KMS-11 (cell line): ENCODE data around the gene PXYLP1.

ENCODE experiments used
- H2AFZ ChIP-seq: fragments of 200-600 bp; sonication (generic); 2 replicates; pipeline ENCODE4 v1.6.1; 2016; ENCODE audit warnings: antibody characterized with exemption, mixed run types, low read depth
- H3K27ac ChIP-seq: fragments of 200-600 bp; sonication (generic); 2 replicates; pipeline ENCODE4 v1.6.1; 2016; ENCODE audit warnings: mild to moderate bottlenecking, mixed run types
- H3K27me3 ChIP-seq: fragments of 200-600 bp; sonication (generic); 2 replicates; pipeline ENCODE4 v1.6.1; 2017; ENCODE audit warnings: mild to moderate bottlenecking, low read depth, mixed run types, moderate library complexity; ENCODE audit not compliant: insufficient read depth
- H3K36me3 ChIP-seq: fragments of 200-600 bp; sonication (generic); 2 replicates; pipeline ENCODE4 v1.6.1; 2017; ENCODE audit warnings: mild to moderate bottlenecking, mixed run types; ENCODE audit not compliant: insufficient read depth
- H3K4me1 ChIP-seq: fragments of 200-600 bp; sonication (generic); 2 replicates; pipeline ENCODE4 v1.6.1; 2016; ENCODE audit warnings: mild to moderate bottlenecking, low read depth, mixed run types; ENCODE audit not compliant: poor library complexity, severe bottlenecking
- H3K4me2 ChIP-seq: fragments of 200-600 bp; sonication (generic); 2 replicates; pipeline ENCODE4 v1.7.0; 2016; ENCODE audit warnings: mild to moderate bottlenecking, mixed run types
- H3K4me3 ChIP-seq: fragments of 200-600 bp; sonication (generic); IDR thresholded peaks from 2 replicates; pipeline ENCODE4 v1.6.1; 2017; ENCODE audit warnings: low read depth, low read length, mixed read lengths; ENCODE audit not compliant: insufficient read depth
- H3K79me2 ChIP-seq: fragments of 200-600 bp; sonication (generic); 2 replicates; pipeline ENCODE4 v1.6.1; 2016; ENCODE audit warnings: low read depth, mixed run types; ENCODE audit not compliant: insufficient read depth
- H3K9ac ChIP-seq: fragments of 200-600 bp; sonication (generic); 2 replicates; pipeline ENCODE4 v1.6.1; 2016; ENCODE audit warnings: mild to moderate bottlenecking, mixed run types
- H4K20me1 ChIP-seq: fragments of 200-600 bp; sonication (generic); 2 replicates; pipeline ENCODE4 v1.6.1; 2016; ENCODE audit warnings: mild to moderate bottlenecking, mixed run types; ENCODE audit not compliant: insufficient read depth
- CTCF ChIP-seq: fragments of 200-600 bp; sonication (generic); conservative IDR thresholded peaks from 2 replicates; pipeline ENCODE4 v1.6.1; 2017; ENCODE audit warnings: low read depth, mild to moderate bottlenecking, antibody characterized with exemption, low read length, moderate library complexity, mixed read lengths

Gene PXYLP1

GRCh38 chr3:141216975-141217374, 14.7 kb upstream of the PXYLP1 start:
- Histone ChIP-seq H4K20me1 (no peaks in the 10 kb centered on the region), H3K27ac (no peak overlapping the region), H3K4me2 (no peak overlapping the region), H3K9ac (no peak overlapping the region), H3K4me3 (no peak overlapping the region), H2AFZ (no peak overlapping the region), H3K4me1 (no peaks in the 10 kb centered on the region), H3K79me2 (no peaks in the 10 kb centered on the region), H3K27me3 (no peaks in the 10 kb centered on the region), H3K36me3 (no peaks in the 10 kb centered on the region)
- no peak for TF ChIP-seq CTCF

DNA sequence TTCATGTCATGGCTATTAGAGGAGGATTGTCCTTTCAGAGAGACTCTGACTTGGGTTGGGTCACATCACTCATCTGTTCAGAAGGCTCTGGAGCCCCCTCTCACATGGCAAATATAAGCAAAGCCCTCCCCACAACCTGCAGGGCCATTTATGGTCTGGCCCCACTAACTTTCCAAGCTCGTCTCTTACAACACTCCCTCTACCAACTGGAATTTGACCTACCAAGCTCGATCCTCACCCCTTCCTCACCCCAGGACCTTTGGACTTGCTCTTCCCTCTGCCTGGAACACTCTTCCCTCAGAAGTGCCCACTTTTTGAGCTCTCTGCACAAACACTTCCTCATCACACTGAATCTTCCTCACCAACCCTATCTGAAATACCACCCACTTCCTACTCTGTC, 14.2 kb upstream of the PXYLP1 start:
- Histone ChIP-seq H3K4me3 (no peak overlapping the region), H3K4me1 (no peaks in the 10 kb centered on the region), H3K79me2 (no peaks in the 10 kb centered on the region), H3K36me3 (no peaks in the 10 kb centered on the region), H4K20me1 (no peaks in the 10 kb centered on the region), H2AFZ (no peak overlapping the region), H3K27me3 (no peaks in the 10 kb centered on the region), H3K27ac (no peak overlapping the region), H3K4me2 (no peak overlapping the region), H3K9ac (no peak overlapping the region)
- no peak for TF ChIP-seq CTCF

DNA sequence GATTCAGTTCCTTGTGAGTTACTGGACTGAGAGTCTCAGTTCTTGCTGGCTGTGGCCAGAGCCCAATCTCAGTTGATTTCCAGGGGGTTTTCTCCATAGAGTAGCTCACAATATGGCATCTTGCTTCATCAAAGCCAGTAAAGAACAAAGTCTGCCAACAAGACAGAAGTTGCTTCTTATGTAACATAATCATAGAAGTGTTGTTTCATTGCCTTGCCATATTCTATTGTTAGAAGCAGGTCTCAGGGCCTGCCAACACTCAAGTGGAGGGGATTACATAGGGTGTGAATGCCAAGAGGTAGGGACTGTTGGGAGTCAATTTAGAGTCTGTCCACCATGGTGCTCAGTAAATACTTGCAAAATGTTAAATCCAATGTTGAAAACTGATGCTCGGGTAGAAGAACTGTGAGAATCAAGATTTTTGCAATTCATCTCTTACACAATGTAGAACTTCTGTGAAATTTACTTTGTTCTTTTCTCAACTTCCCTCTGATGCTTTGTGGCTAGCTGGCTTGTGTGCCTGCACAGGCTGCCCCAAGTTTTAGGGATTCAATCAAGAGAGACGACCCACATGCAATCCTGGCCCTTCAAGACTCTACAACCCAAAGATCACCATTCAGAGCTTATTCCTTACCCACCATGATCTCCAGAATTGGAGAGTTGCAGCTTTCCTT, 13.3 kb upstream of the PXYLP1 start:
- no peak overlapping the region for H3K9ac ChIP-seq
- TF ChIP-seq CTCF, result no peak
- H4K20me1 ChIP-seq, result no peaks in the 10 kb centered on the region
- no peaks in the 10 kb centered on the region for H3K27me3 ChIP-seq
- no peak overlapping the region for H2AFZ ChIP-seq
- H3K79me2 ChIP-seq, result no peaks in the 10 kb centered on the region
- H3K4me2 ChIP-seq, result no peak overlapping the region
- H3K4me3 ChIP-seq, result no peak overlapping the region
- H3K27ac ChIP-seq, result no peak overlapping the region
- H3K4me1 ChIP-seq, result no peaks in the 10 kb centered on the region
- H3K36me3 ChIP-seq, result no peaks in the 10 kb centered on the region

DNA sequence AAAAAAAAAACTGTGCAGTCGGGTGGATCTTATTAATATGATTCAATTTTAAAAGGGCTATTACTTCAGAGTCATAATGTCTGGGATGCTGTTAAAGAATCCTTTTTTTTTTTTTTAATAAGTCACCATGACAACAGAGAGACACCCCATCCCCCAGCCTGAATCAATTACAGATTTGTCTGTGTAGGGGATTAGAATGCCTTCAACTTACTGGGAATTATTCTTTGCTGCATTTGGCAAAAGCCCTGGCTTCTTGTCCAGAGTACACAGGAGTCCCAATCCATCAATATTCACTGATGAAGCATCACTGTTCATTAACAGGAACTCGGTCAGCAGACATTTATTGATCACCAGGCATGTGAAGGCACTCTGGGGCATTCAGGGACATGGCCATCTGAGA, 12.7 kb upstream of the PXYLP1 start:
- no peak for TF ChIP-seq CTCF
- Histone ChIP-seq H3K79me2 (no peaks in the 10 kb centered on the region), H3K4me3 (no peak overlapping the region)

More for the DNA sequence above, 12.7 kb upstream of the PXYLP1 start:
- H3K4me1 ChIP-seq, result no peaks in the 10 kb centered on the region
- no peak overlapping the region for H3K27ac ChIP-seq
- no peaks in the 10 kb centered on the region for H3K27me3 ChIP-seq
- no peak overlapping the region for H3K4me2 ChIP-seq
- no peaks in the 10 kb centered on the region for H4K20me1 ChIP-seq
- no peak overlapping the region for H3K9ac ChIP-seq
- H3K36me3 ChIP-seq, result no peaks in the 10 kb centered on the region
- H2AFZ ChIP-seq, result no peak overlapping the region
